B cell (primary cell): ENCODE results near the gene ACTR5. TPM values are rescaled to one million over a fixed set of nuclear protein-coding genes. Genes with fewer than 3 reads are reported as not detected.

Experiments used
- ATAC-seq: fragments of 200-7000 bp; cut with Tn5 transposase; one replicate; pipeline ENCODE4 v1.10.0; 2021; ENCODE audit warnings: low read depth, mild to moderate bottlenecking, moderate number of reproducible peaks, moderate library complexity
- CTCF ChIA-PET: fragments of 350-600 bp; sonication (Branson Sonifier 250); formaldehyde crosslinking; loops from one replicate; lab custom pipeline; 2021; ENCODE audit warnings: antibody characterized with exemption, inconsistent platforms; lab: Charles Lee
- POLR2A ChIA-PET: fragments of 350-600 bp; sonication (Branson Sonifier 250); formaldehyde crosslinking; loops from one replicate; lab custom pipeline; 2021; ENCODE audit warnings: antibody characterized with exemption; lab: Charles Lee
- DNase-seq: peaks from one replicate; pipeline ENCODE4 v3.0.0; 2013
- H2AFZ ChIP-seq: 2 replicates; pipeline ENCODE4 v1.6.1; 2012; ENCODE audit warnings: mild to moderate bottlenecking, low read depth, low read length; ENCODE audit not compliant: insufficient read depth, poor library complexity, severe bottlenecking
- H3K27ac ChIP-seq, 2 donors: 1 replicate in 1 of 2; 2 replicates in 1 of 2; pipeline ENCODE4 v1.5.1; 2012 to 2013; ENCODE audit warnings: low read length in 2 of 2, mild to moderate bottlenecking in 2 of 2, moderate library complexity in 1 of 2
- H3K27me3 ChIP-seq, 4 experiments: fragments of 200-600 bp in 1 of 4; sonication (generic) in 1 of 4; replicated peaks in 1 of 4; 1 replicate in 2 of 4; 2 replicates in 2 of 4; pipeline versions ENCODE4 v1.6.1 to v1.7.0; 2013 to 2016; ENCODE audit warnings: low read length in 3 of 4, mild to moderate bottlenecking in 2 of 4, mixed read lengths in 1 of 4, moderate library complexity in 1 of 4; ENCODE audit not compliant: insufficient read depth in 4 of 4, control insufficient read depth in 3 of 4; ENCODE audit errors: control extremely low read depth in 1 of 4
- H3K36me3 ChIP-seq, 2 experiments: replicated peaks in 1 of 2; 1 replicate in 1 of 2; 2 replicates in 1 of 2; pipeline versions ENCODE4 v1.6.1 to v1.7.1; 2013; ENCODE audit warnings: low read length in 1 of 2; ENCODE audit not compliant: insufficient read depth in 2 of 2, control insufficient read depth in 1 of 2; ENCODE audit errors: control extremely low read depth in 1 of 2, extremely low read depth in 1 of 2
- H3K4me1 ChIP-seq, 2 donors: fragments of 200-600 bp in 1 of 2; sonication (generic) in 1 of 2; 1 replicate in 1 of 2; 2 replicates in 1 of 2; pipeline versions ENCODE4 v1.5.1 to v1.6.1; 2013 to 2017; ENCODE audit warnings: low read length in 2 of 2; ENCODE audit not compliant: control insufficient read depth in 2 of 2, insufficient read depth in 2 of 2
- H3K4me2 ChIP-seq: replicated peaks from 2 replicates; pipeline ENCODE3; 2012; ENCODE audit warnings: mild to moderate bottlenecking, low read depth, low read length; ENCODE audit not compliant: poor library complexity, severe bottlenecking
- H3K4me3 ChIP-seq, 5 experiments: fragments of 200-600 bp in 1 of 5; sonication (generic) in 1 of 5; 1 replicate in 3 of 5; 2 replicates in 2 of 5; pipeline versions ENCODE4 v1.5.1 to v1.7.0; 2011 to 2016; ENCODE audit warnings: low read length in 4 of 5, mild to moderate bottlenecking in 4 of 5, low read depth in 2 of 5, control low read depth in 1 of 5, moderate library complexity in 1 of 5; ENCODE audit not compliant: insufficient read depth in 1 of 5; ENCODE audit errors: control extremely low read depth in 1 of 5, extremely low read depth in 1 of 5
- H3K79me2 ChIP-seq: fragments of 200-600 bp; sonication (generic); one replicate; pipeline ENCODE4 v1.6.0; 2016; ENCODE audit warnings: low read length; ENCODE audit not compliant: control insufficient read depth, insufficient read depth
- H3K9ac ChIP-seq: fragments of 200-600 bp; sonication (generic); 2 replicates; pipeline ENCODE4 v1.6.1; 2017; ENCODE audit warnings: mild to moderate bottlenecking, low read length, moderate library complexity
- H3K9me3 ChIP-seq, 3 donors: one replicate each; pipeline versions ENCODE4 v1.6.1 to v1.7.1; 2013; ENCODE audit warnings: low read length in 2 of 3; ENCODE audit not compliant: control insufficient read depth in 2 of 3, insufficient read depth in 1 of 3; ENCODE audit errors: control extremely low read depth in 1 of 3
- H4K20me1 ChIP-seq: 2 replicates; pipeline ENCODE4 v1.6.0; 2012; ENCODE audit warnings: mild to moderate bottlenecking, low read length; ENCODE audit not compliant: insufficient read depth, control insufficient read depth, poor library complexity, severe bottlenecking
- H3K27ac Mint-ChIP-seq: one replicate; pipeline ENCODE4 v1.8.0; 2021; ENCODE audit warnings: mixed read lengths
- H3K27me3 Mint-ChIP-seq: one replicate; pipeline ENCODE4 v1.8.0; 2021; ENCODE audit warnings: mixed read lengths
- H3K4me1 Mint-ChIP-seq: one replicate; pipeline ENCODE4 v1.8.0; 2021; ENCODE audit warnings: mixed read lengths
- H3K4me3 Mint-ChIP-seq: one replicate; pipeline ENCODE4 v1.8.0; 2021; ENCODE audit warnings: mixed read lengths
- H3K9me3 Mint-ChIP-seq: one replicate; pipeline ENCODE4 v1.8.0; 2022; ENCODE audit warnings: mixed read lengths; ENCODE audit not compliant: insufficient read depth
- EZH2 ChIP-seq: IDR thresholded peaks from 2 replicates; pipeline ENCODE4 v1.6.1; 2012; ENCODE audit warnings: borderline replicate concordance, low read depth, mild to moderate bottlenecking, moderate library complexity, low read length; ENCODE audit not compliant: insufficient read depth, poor library complexity, severe bottlenecking
- WGBS: methylation state at CpG from one replicate; pipeline ENCODE4 v1.1.5; 2013; ENCODE audit warnings: missing lambda C conversion rate; ENCODE audit not compliant: insufficient coverage; 5-methylcytosine and 5-hydroxymethylcytosine counted together
- intact Hi-C: fragments of 100-400 bp; cut with micrococcal nuclease; formaldehyde crosslinking; loops from one replicate; pipeline ENCODE4 v1.10.0; 2022
- polyA plus RNA-seq: library from polyadenylated mRNA; depleted of rRNA; stranded (reverse); fragments of >200 nt; gene quantifications from 2 replicates; pipeline ENCODE4 v1.2.3, GENCODE V29; 2012
- total RNA-seq, 2 donors: library from RNA; stranded (reverse); fragments of 120-200 nt in 1 of 2; gene quantifications; 1 replicate in 1 of 2; 2 replicates in 1 of 2; pipeline versions ENCODE4 v1.2.3 to v1.2.4, GENCODE V29; 2013 to 2022
- TF ChIP-seq, protein P1 (sequence below): fragments of 200-600 bp; IDR thresholded peaks from one replicate; pipeline ENCODE4 v1.8.0; 2022; ENCODE audit warnings: antibody characterized with exemption, mild to moderate bottlenecking

Gene ACTR5
- total and polyA plus RNA-seq, 2 donors (not counting 1 experiment from before 2014, with no cell fraction given), result 15.4 to 18.0 TPM

DNA sequence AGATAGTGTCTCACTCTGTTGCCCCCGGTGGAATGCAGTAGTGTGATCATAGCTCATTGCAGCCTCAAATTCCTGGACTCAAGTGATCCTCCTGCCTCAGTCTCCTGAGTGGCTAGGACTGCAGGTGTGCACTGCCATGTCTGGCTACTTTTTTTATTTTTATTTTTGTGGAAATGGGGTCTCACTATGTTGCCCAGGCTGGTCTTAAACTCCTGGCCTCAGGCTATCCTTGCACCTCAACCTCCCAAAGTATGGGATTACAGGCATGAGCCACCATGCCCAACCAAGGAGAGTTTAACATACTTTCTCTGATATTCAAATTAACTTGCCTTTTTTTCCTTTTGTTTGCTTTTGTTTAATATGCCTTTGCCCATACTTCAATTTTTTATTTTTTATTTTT lies 10.4 kb upstream of the ACTR5 start:
- ATAC-seq (no peak), DNase-seq (no peak)
- Mint-ChIP-seq H3K4me3 (no peak overlapping the region), H3K27me3 (peaks cover 72% of the 10 kb centered on the region), H3K27ac (no peak overlapping the region), H3K4me1 (no peaks in the 10 kb centered on the region), H3K9me3 (no peaks in the 10 kb centered on the region)
- no peak for TF ChIP-seq EZH2
- TF ChIP-seq, protein P1, sequence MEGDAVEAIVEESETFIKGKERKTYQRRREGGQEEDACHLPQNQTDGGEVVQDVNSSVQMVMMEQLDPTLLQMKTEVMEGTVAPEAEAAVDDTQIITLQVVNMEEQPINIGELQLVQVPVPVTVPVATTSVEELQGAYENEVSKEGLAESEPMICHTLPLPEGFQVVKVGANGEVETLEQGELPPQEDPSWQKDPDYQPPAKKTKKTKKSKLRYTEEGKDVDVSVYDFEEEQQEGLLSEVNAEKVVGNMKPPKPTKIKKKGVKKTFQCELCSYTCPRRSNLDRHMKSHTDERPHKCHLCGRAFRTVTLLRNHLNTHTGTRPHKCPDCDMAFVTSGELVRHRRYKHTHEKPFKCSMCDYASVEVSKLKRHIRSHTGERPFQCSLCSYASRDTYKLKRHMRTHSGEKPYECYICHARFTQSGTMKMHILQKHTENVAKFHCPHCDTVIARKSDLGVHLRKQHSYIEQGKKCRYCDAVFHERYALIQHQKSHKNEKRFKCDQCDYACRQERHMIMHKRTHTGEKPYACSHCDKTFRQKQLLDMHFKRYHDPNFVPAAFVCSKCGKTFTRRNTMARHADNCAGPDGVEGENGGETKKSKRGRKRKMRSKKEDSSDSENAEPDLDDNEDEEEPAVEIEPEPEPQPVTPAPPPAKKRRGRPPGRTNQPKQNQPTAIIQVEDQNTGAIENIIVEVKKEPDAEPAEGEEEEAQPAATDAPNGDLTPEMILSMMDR, result no peak
- no peak overlapping the region for H3K4me3 ChIP-seq
- no peaks in the 10 kb centered on the region for H3K79me2 ChIP-seq
- H3K27ac ChIP-seq, result no peak overlapping the region
- H3K9ac ChIP-seq, result no peak overlapping the region
- peaks cover 0 to 10% of the 10 kb centered on the region in 2 donors for H3K4me1 ChIP-seq
- intact Hi-C loops, result no loop called here
- H3K27me3 ChIP-seq, result peaks cover 0 to 56% (median 43%) of the 10 kb centered on the region in 4 experiments
- no peaks in the 10 kb centered on the region for H3K36me3 ChIP-seq
- H3K4me2 ChIP-seq, result no peak overlapping the region
- H3K9me3 ChIP-seq, result no peaks in the 10 kb centered on the region
- H4K20me1 ChIP-seq, result no peaks in the 10 kb centered on the region
- ChIA-PET CTCF (interaction anchor here (0.6 kb wide), 1 partner anchor 15 kb away, joined by 4 read pairs; no protein-coding TSS in a partner anchor), POLR2A (no interaction called here)
- 100% methylated on average over 1 of the region's 1 CpG for WGBS
- H2AFZ ChIP-seq, result no peak overlapping the region

GRCh38 chr20:38745757-38746156 lies 2.5 kb upstream of the ACTR5 start:
- CTCF ChIA-PET, result no interaction called here
- no CpG with 5 or more reads among the region's 2 CpGs for WGBS
- H3K4me3 Mint-ChIP-seq, result no peak overlapping the region

More at GRCh38 chr20:38745757-38746156, 2.5 kb upstream of the ACTR5 start:
- TF ChIP-seq EZH2, result no peak
- TF ChIP-seq, protein P1, result no peak
- intact Hi-C loops, result loop anchor here (5.0 to 10.0 kb wide), 3 partner anchors 147 to 1053 kb away; partner anchors contain the start of gene CTNNBL1
- Histone ChIP-seq H3K4me1 (peaks cover 13 to 17% of the 10 kb centered on the region in 2 donors), H4K20me1 (no peaks in the 10 kb centered on the region), H3K79me2 (peaks cover 18% of the 10 kb centered on the region), H3K27me3 (peaks cover 0 to 24% (median 14%) of the 10 kb centered on the region in 4 experiments), H3K9ac (no peak overlapping the region), H3K9me3 (no peaks in the 10 kb centered on the region), H3K4me2 (no peak overlapping the region), H2AFZ (no peak overlapping the region), H3K27ac (no peak overlapping the region), H3K4me3 (no peak overlapping the region), H3K36me3 (no peaks in the 10 kb centered on the region)
- DNase-seq (no peak), ATAC-seq (no peak)
- POLR2A ChIA-PET, result no interaction called here
- H3K27me3 Mint-ChIP-seq, result peaks cover 26% of the 10 kb centered on the region
- no peaks in the 10 kb centered on the region for H3K9me3 Mint-ChIP-seq
- H3K4me1 Mint-ChIP-seq, result peaks cover 21% of the 10 kb centered on the region
- H3K27ac Mint-ChIP-seq, result no peak overlapping the region
